ENCODE data around the gene ADM2.

ADM2 gene

GRCh38 chr22:50474710-50475651 is 6.4 kb upstream of the ADM2 start, which contains the start of gene SBF1:
Gene SBF1 (minus strand): TSS chr22:50475035. CDS start chr22:50474840, 195 bp downstream.
- TF ChIP-seq, protein P1, sequence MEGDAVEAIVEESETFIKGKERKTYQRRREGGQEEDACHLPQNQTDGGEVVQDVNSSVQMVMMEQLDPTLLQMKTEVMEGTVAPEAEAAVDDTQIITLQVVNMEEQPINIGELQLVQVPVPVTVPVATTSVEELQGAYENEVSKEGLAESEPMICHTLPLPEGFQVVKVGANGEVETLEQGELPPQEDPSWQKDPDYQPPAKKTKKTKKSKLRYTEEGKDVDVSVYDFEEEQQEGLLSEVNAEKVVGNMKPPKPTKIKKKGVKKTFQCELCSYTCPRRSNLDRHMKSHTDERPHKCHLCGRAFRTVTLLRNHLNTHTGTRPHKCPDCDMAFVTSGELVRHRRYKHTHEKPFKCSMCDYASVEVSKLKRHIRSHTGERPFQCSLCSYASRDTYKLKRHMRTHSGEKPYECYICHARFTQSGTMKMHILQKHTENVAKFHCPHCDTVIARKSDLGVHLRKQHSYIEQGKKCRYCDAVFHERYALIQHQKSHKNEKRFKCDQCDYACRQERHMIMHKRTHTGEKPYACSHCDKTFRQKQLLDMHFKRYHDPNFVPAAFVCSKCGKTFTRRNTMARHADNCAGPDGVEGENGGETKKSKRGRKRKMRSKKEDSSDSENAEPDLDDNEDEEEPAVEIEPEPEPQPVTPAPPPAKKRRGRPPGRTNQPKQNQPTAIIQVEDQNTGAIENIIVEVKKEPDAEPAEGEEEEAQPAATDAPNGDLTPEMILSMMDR (IDR thresholded peaks at IDR 0.05; ENCODE audit: low read depth, low read length, missing control alignments): no peak
- H3K4me3 ChIP-seq (ENCODE audit: low read depth, low read length): peak within 1 kb of the TSS; percentile 59
- DNase-seq (ENCODE audit: low read depth): peak; percentile 53

- TF ChIP-seq, protein P1 (IDR thresholded peaks at IDR 0.05; ENCODE audit: low read depth, low read length, missing control alignments): no peak
- H3K4me3 ChIP-seq (ENCODE audit: low read depth, low read length): no peak overlapping the region; the same call in 1 of the 2 replicates
Observed at GRCh38 chr22:50475652-50476002, 5.7 kb upstream of the ADM2 start.

DNA sequence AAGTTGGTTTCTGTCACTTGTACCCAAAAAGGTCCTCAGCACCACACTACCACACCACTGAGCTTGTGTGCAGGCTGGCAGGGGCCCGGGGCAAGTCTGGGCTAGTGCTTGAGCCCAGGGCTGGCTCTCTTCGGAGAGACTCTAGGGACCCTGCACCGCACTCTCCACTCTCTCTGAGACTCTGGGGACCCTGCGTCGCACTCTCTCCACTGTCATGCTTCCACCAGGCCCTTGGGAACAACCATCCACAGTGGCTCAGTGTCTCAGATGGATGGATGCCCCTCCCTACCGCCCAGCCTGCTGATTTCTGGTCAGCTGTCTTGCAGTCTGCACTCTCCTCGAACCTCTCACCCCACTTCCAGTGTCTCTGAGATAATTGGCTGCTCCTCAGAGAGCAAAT is 4.5 kb upstream of the ADM2 start:
- H3K4me3 ChIP-seq (ENCODE audit: low read depth, low read length): no peak overlapping the region
- no peak for DNase-seq (ENCODE audit: low read depth)
- TF ChIP-seq, protein P1 (IDR thresholded peaks at IDR 0.05; ENCODE audit: low read depth, low read length, missing control alignments): no peak

More at GRCh38 chr22:50475652-50476002, 5.7 kb upstream of the ADM2 start:
- no peak for DNase-seq (ENCODE audit: low read depth)

GRCh38 chr22:50477923-50478322 is 3.4 kb upstream of the ADM2 start:
- no peak for DNase-seq (ENCODE audit: low read depth)
- TF ChIP-seq, protein P1 (IDR thresholded peaks at IDR 0.05; ENCODE audit: low read depth, low read length, missing control alignments): no peak
- no peak overlapping the region for H3K4me3 ChIP-seq (ENCODE audit: low read depth, low read length)

DNA sequence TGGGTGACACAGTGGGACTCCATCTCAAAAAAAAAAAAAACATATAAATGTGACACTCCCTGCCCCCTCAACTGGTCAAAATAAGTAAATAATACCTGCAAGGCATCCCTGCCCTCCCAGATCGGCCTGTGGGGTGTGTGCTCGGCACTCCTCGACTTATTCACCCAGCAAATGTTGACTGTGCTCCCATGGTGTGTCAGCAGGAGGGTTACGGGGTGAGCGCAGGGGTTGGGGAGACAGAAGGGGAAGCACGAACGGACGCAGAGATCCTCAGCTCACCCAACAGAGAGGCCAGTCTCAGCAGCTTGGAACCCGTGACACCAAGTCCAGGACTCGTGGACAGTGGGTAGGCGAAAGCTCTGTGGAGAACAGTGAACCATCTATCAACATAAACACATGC is 1.6 kb upstream of the ADM2 start:
- DNase-seq (ENCODE audit: low read depth): no peak
- TF ChIP-seq, protein P1 (IDR thresholded peaks at IDR 0.05; ENCODE audit: low read depth, low read length, missing control alignments): no peak
- H3K4me3 ChIP-seq (ENCODE audit: low read depth, low read length): no peak overlapping the region

GRCh38 chr22:50481045-50481439 is 301 bp upstream of the ADM2 start:
- no peak for DNase-seq (ENCODE audit: low read depth)
- H3K4me3 ChIP-seq (ENCODE audit: low read depth, low read length): peak overlapping the region; percentile 59
- TF ChIP-seq, protein P1 (IDR thresholded peaks at IDR 0.05; ENCODE audit: low read depth, low read length, missing control alignments): no peak

Data from GM12864 (cell line).